ENCODE results near the gene FOXJ2. TPM values are rescaled to one million over a fixed set of nuclear protein-coding genes. Genes with fewer than 3 reads are reported as not detected.
"Not testable (repeated sequence)": the region's sequence is repeated elsewhere in the genome, so short reads cannot be mapped to it uniquely, and the experiment has no call there.

FOXJ2 gene
- total RNA-seq, 1 experiment from 2014 or later, result 13.9 TPM

GRCh38 chr12:8065991-8066594 is 33.6 kb downstream of the FOXJ2 start, which contains the start of gene C3AR1:
Gene C3AR1 (minus strand): TSS chr12:8066359. CDS start chr12:8060185, 6,174 bp downstream.
- POLR2A ChIA-PET (ENCODE audit: low non-redundant PET), result no interaction called here
- Histone ChIP-seq H3K27me3 (replicated peaks; ENCODE audit: insufficient read depth, low read depth, low read length, poor library complexity) (no peaks in the 10 kb centered on the region), H3K36me3 (ENCODE audit: insufficient read depth, low read length, poor library complexity, severe bottlenecking) (no peaks in the 10 kb centered on the region), H3K9me3 (ENCODE audit: low read depth, low read length, poor library complexity, severe bottlenecking) (no peaks in the 10 kb centered on the region), H3K27ac (ENCODE audit: low read depth, low read length, poor library complexity, severe bottlenecking) (peak within 1 kb of the TSS; percentile 15), H3K4me3 (ENCODE audit: low read depth, low read length, poor library complexity, severe bottlenecking) (no peak within 1 kb of the TSS), H3K4me1 (ENCODE audit: insufficient read depth, low read length, poor library complexity, severe bottlenecking) (no peaks in the 10 kb centered on the region)
- intact Hi-C loops (cut with micrococcal nuclease; ENCODE audit: unreplicated experiment), result no loop called here
- no TSS peak for BruUV-seq (replicated peaks)
- peak; percentile 74 for DNase-seq (ENCODE audit: low spot score)
- TF ChIP-seq EZH2 (IDR thresholded peaks at IDR 0.05; ENCODE audit: borderline replicate concordance, low read depth, low read length, poor library complexity, severe bottlenecking) (no peak), CTCF (conservative IDR thresholded peaks at IDR 0.05; ENCODE audit: low read depth, low read length) (no peak)
- CTCF ChIA-PET, result no interaction called here

- no peak for TF ChIP-seq CTCF (conservative IDR thresholded peaks at IDR 0.05; ENCODE audit: low read depth, low read length)
- TF ChIP-seq EZH2 (IDR thresholded peaks at IDR 0.05; ENCODE audit: borderline replicate concordance, low read depth, low read length, poor library complexity, severe bottlenecking), result no peak
- ChIA-PET POLR2A (ENCODE audit: low non-redundant PET) (no interaction called here), CTCF (interaction anchor here (0.5 kb wide), 1 partner anchor 9 kb away, joined by 15 read pairs; no protein-coding TSS in a partner anchor)
- Histone ChIP-seq H3K9me3 (ENCODE audit: low read depth, low read length, poor library complexity, severe bottlenecking) (no peaks in the 10 kb centered on the region), H3K27ac (ENCODE audit: low read depth, low read length, poor library complexity, severe bottlenecking) (no peak overlapping the region), H3K36me3 (ENCODE audit: insufficient read depth, low read length, poor library complexity, severe bottlenecking) (no peaks in the 10 kb centered on the region), H3K27me3 (replicated peaks; ENCODE audit: insufficient read depth, low read depth, low read length, poor library complexity) (no peaks in the 10 kb centered on the region), H3K4me1 (ENCODE audit: insufficient read depth, low read length, poor library complexity, severe bottlenecking) (no peaks in the 10 kb centered on the region), H3K4me3 (ENCODE audit: low read depth, low read length, poor library complexity, severe bottlenecking) (no peak overlapping the region)
- intact Hi-C loops (cut with micrococcal nuclease; ENCODE audit: unreplicated experiment), result no loop called here
- BruUV-seq (replicated peaks), result no TSS peak
- no peak for DNase-seq (ENCODE audit: low spot score)
Observed at GRCh38 chr12:8069582-8069981, 37.1 kb downstream of the FOXJ2 start.

- BruUV-seq (replicated peaks); CTCF ChIA-PET: not testable (repeated sequence)
Observed at GRCh38 chr12:8071820-8072219, 39.3 kb downstream of the FOXJ2 start.

GRCh38 chr12:8075935-8076334 is 43.4 kb downstream of the FOXJ2 start:
- no peaks in the 10 kb centered on the region for H3K27me3 ChIP-seq (replicated peaks; ENCODE audit: insufficient read depth, low read depth, low read length, poor library complexity)
- H3K27ac ChIP-seq (ENCODE audit: low read depth, low read length, poor library complexity, severe bottlenecking), result no peak overlapping the region
- intact Hi-C loops (cut with micrococcal nuclease; ENCODE audit: unreplicated experiment), result loop anchor here (10.0 kb wide), 1 partner anchor 211 kb away; no protein-coding TSS in a partner anchor
- ChIA-PET CTCF (no interaction called here), POLR2A (ENCODE audit: low non-redundant PET) (no interaction called here)
- no TSS peak for BruUV-seq (replicated peaks)
- DNase-seq (ENCODE audit: low spot score), result no peak
- H3K4me1 ChIP-seq (ENCODE audit: insufficient read depth, low read length, poor library complexity, severe bottlenecking), result peaks cover 19% of the 10 kb centered on the region
- TF ChIP-seq CTCF (conservative IDR thresholded peaks at IDR 0.05; ENCODE audit: low read depth, low read length), result no peak
- TF ChIP-seq EZH2 (IDR thresholded peaks at IDR 0.05; ENCODE audit: borderline replicate concordance, low read depth, low read length, poor library complexity, severe bottlenecking), result no peak
- no peak overlapping the region for H3K4me3 ChIP-seq (ENCODE audit: low read depth, low read length, poor library complexity, severe bottlenecking)
- H3K9me3 ChIP-seq (ENCODE audit: low read depth, low read length, poor library complexity, severe bottlenecking), result no peaks in the 10 kb centered on the region
- H3K36me3 ChIP-seq (ENCODE audit: insufficient read depth, low read length, poor library complexity, severe bottlenecking), result no peaks in the 10 kb centered on the region

More at GRCh38 chr12:8071820-8072219, 39.3 kb downstream of the FOXJ2 start:
- H3K36me3 ChIP-seq (ENCODE audit: insufficient read depth, low read length, poor library complexity, severe bottlenecking); H3K9me3 ChIP-seq (ENCODE audit: low read depth, low read length, poor library complexity, severe bottlenecking); H3K4me1 ChIP-seq (ENCODE audit: insufficient read depth, low read length, poor library complexity, severe bottlenecking); H3K27me3 ChIP-seq (replicated peaks; ENCODE audit: insufficient read depth, low read depth, low read length, poor library complexity); POLR2A ChIA-PET (ENCODE audit: low non-redundant PET); H3K27ac ChIP-seq (ENCODE audit: low read depth, low read length, poor library complexity, severe bottlenecking); H3K4me3 ChIP-seq (ENCODE audit: low read depth, low read length, poor library complexity, severe bottlenecking); DNase-seq (ENCODE audit: low spot score): not testable (repeated sequence)
- intact Hi-C loops (cut with micrococcal nuclease; ENCODE audit: unreplicated experiment), result loop anchor here (10.0 kb wide), 1 partner anchor 207 kb away; no protein-coding TSS in a partner anchor
